Neuronal stem cell (in vitro differentiated cells): ENCODE results near the gene MTREX.
A peak's percentile ranks its signal among the peaks of the same experiment; 100 is the strongest.

Experiments used
- DNase-seq: peaks from one replicate; pipeline ENCODE4 v3.0.0-alpha.2; 2013; ENCODE audit warnings: low spot score
- H2AFZ ChIP-seq: one replicate; pipeline ENCODE4 v1.6.1; 2013; ENCODE audit warnings: mild to moderate bottlenecking, low read length, inconsistent platforms
- H2AK5ac ChIP-seq: 2 replicates; pipeline ENCODE4 v1.6.1; 2013; ENCODE audit warnings: low read depth, mild to moderate bottlenecking, inconsistent platforms, low read length, moderate library complexity, mixed read lengths
- H2BK120ac ChIP-seq: 2 replicates; pipeline ENCODE4 v1.6.1; 2013; ENCODE audit warnings: low read depth, mild to moderate bottlenecking, inconsistent platforms, low read length, moderate library complexity, mixed read lengths
- H2BK12ac ChIP-seq: one replicate; pipeline ENCODE4 v1.6.1; 2013; ENCODE audit warnings: low read length, inconsistent platforms
- H2BK15ac ChIP-seq: 2 replicates; pipeline ENCODE4 v1.6.1; 2013; ENCODE audit warnings: mild to moderate bottlenecking, low read length, inconsistent platforms, mixed read lengths
- H2BK5ac ChIP-seq: one replicate; pipeline ENCODE4 v1.6.1; 2013; ENCODE audit warnings: inconsistent platforms, mild to moderate bottlenecking, low read length, moderate library complexity
- H3K14ac ChIP-seq: one replicate; pipeline ENCODE4 v1.6.1; 2013; ENCODE audit warnings: low read length, inconsistent platforms
- H3K18ac ChIP-seq: 2 replicates; pipeline ENCODE4 v1.6.1; 2013; ENCODE audit warnings: low read length, inconsistent platforms
- H3K23ac ChIP-seq: 2 replicates; pipeline ENCODE4 v1.6.1; 2013; ENCODE audit warnings: low read depth, mild to moderate bottlenecking, mixed read lengths, low read length, inconsistent platforms; ENCODE audit not compliant: poor library complexity
- H3K27ac ChIP-seq: replicated peaks from 3 replicates; pipeline ENCODE4 v1.5.1; 2013; ENCODE audit warnings: low read length, inconsistent platforms
- H3K27me3 ChIP-seq, 3 experiments: 2 replicates each; pipeline ENCODE4 v1.6.1; 2013; ENCODE audit warnings: low read length in 3 of 3, mild to moderate bottlenecking in 2 of 3, inconsistent platforms in 1 of 3, low read depth in 1 of 3, mixed read lengths in 1 of 3, moderate library complexity in 1 of 3; ENCODE audit not compliant: control insufficient read depth in 3 of 3, insufficient read depth in 3 of 3
- H3K36me3 ChIP-seq, 2 donors: replicated peaks in 1 of 2; 2 replicates each; pipeline ENCODE4 v1.6.1; 2013; ENCODE audit warnings: low read length in 2 of 2; ENCODE audit not compliant: control insufficient read depth in 2 of 2, insufficient read depth in 2 of 2
- H3K4ac ChIP-seq: 2 replicates; pipeline ENCODE4 v1.6.1; 2013; ENCODE audit warnings: inconsistent platforms, mild to moderate bottlenecking, low read length, moderate library complexity
- H3K4me1 ChIP-seq, 2 donors: 1 replicate in 1 of 2; 2 replicates in 1 of 2; pipeline ENCODE4 v1.6.1; 2013; ENCODE audit warnings: low read length in 2 of 2, low read depth in 1 of 2; ENCODE audit not compliant: control insufficient read depth in 2 of 2, insufficient read depth in 1 of 2
- H3K4me2 ChIP-seq: one replicate; pipeline ENCODE4 v1.6.1; 2013; ENCODE audit warnings: mild to moderate bottlenecking, low read length, inconsistent platforms; ENCODE audit not compliant: insufficient read depth, poor library complexity, severe bottlenecking
- H3K4me3 ChIP-seq, 2 donors: 2 replicates each; pipeline ENCODE4 v1.5.1; 2013; ENCODE audit warnings: low read length in 2 of 2, mild to moderate bottlenecking in 2 of 2, inconsistent platforms in 1 of 2, moderate library complexity in 1 of 2
- H3K79me1 ChIP-seq: one replicate; pipeline ENCODE4 v1.6.1; 2013; ENCODE audit warnings: low read depth, mild to moderate bottlenecking, inconsistent platforms, low read length, moderate library complexity
- H3K9ac ChIP-seq: one replicate; pipeline ENCODE4 v1.6.1; 2013; ENCODE audit warnings: mild to moderate bottlenecking, low read depth, low read length, inconsistent platforms; ENCODE audit not compliant: poor library complexity
- H3K9me3 ChIP-seq, 2 donors: replicated peaks in 1 of 2; 2 replicates each; pipeline versions ENCODE3 to v1.6.1; 2013; ENCODE audit warnings: low read length in 2 of 2, mild to moderate bottlenecking in 2 of 2, inconsistent platforms in 1 of 2, low read depth in 1 of 2, mixed read lengths in 1 of 2, moderate library complexity in 1 of 2; ENCODE audit not compliant: control insufficient read depth in 2 of 2, insufficient read depth in 1 of 2
- H4K8ac ChIP-seq: one replicate; pipeline ENCODE4 v1.6.1; 2013; ENCODE audit warnings: low read depth, mild to moderate bottlenecking, inconsistent platforms, low read length, moderate library complexity
- H4K91ac ChIP-seq: one replicate; pipeline ENCODE4 v1.6.1; 2013; ENCODE audit warnings: low read length, low read depth, mild to moderate bottlenecking, inconsistent platforms; ENCODE audit not compliant: poor library complexity
- WGBS, 2 donors: extraction: QIAGEN DNeasy Blood & Tissue Kit; methylation state at CpG; one replicate each; pipeline ENCODE4 v1.1.7; 2013; ENCODE audit warnings: missing lambda C conversion rate in 2 of 2, mixed read lengths in 1 of 2; ENCODE audit not compliant: insufficient read length in 2 of 2, insufficient replicate concordance in 1 of 2; ENCODE audit errors: extremely low coverage in 2 of 2; 5-methylcytosine and 5-hydroxymethylcytosine counted together

MTREX gene

GRCh38 chr5:55345327-55345726, 37.5 kb downstream of the MTREX start:
- Histone ChIP-seq H3K23ac (no peak overlapping the region), H3K4me1 (no peaks in the 10 kb centered on the region), H2BK5ac (no peak overlapping the region), H3K14ac (no peak overlapping the region), H3K4ac (no peak overlapping the region), H2AK5ac (no peak overlapping the region), H3K9ac (no peak overlapping the region), H2BK15ac (no peak overlapping the region), H3K4me3 (no peak overlapping the region), H2AFZ (no peak overlapping the region), H2BK12ac (no peak overlapping the region), H2BK120ac (no peak overlapping the region), H3K18ac (no peak overlapping the region), H3K27me3 (no peaks in the 10 kb centered on the region), H3K9me3 (peaks cover 4 to 14% of the 10 kb centered on the region in 2 donors), H3K36me3 (peaks cover 18 to 96% of the 10 kb centered on the region in 2 donors), H3K27ac (no peak overlapping the region), H3K79me1 (no peaks in the 10 kb centered on the region), H4K8ac (no peak overlapping the region), H4K91ac (no peak overlapping the region), H3K4me2 (no peak overlapping the region)
- no peak for DNase-seq
- no CpG with 5 or more reads among the region's 4 CpGs for WGBS, 2 donors

GRCh38 chr5:55347786-55348185, 40.0 kb downstream of the MTREX start:
- H3K9me3 ChIP-seq: peaks cover 4 to 14% of the 10 kb centered on the region in 2 donors
- H3K27me3 ChIP-seq: no peaks in the 10 kb centered on the region
- H2BK12ac ChIP-seq: no peak overlapping the region
- H3K36me3 ChIP-seq: peaks cover 16 to 99% of the 10 kb centered on the region in 2 donors
- H3K79me1 ChIP-seq: no peaks in the 10 kb centered on the region
- H3K4me1 ChIP-seq: no peaks in the 10 kb centered on the region
- no peak for DNase-seq
- H3K23ac ChIP-seq: no peak overlapping the region
- H3K4ac ChIP-seq: no peak overlapping the region
- H2BK15ac ChIP-seq: no peak overlapping the region
- no peak overlapping the region for H2AFZ ChIP-seq
- no peak overlapping the region for H3K27ac ChIP-seq
- no peak overlapping the region for H3K4me3 ChIP-seq
- WGBS, 2 donors: no CpG with 5 or more reads among the region's 3 CpGs
- no peak overlapping the region for H2AK5ac ChIP-seq
- H3K9ac ChIP-seq: no peak overlapping the region
- no peak overlapping the region for H4K8ac ChIP-seq
- no peak overlapping the region for H3K4me2 ChIP-seq
- no peak overlapping the region for H2BK120ac ChIP-seq
- H2BK5ac ChIP-seq: no peak overlapping the region
- H3K14ac ChIP-seq: no peak overlapping the region
- H3K18ac ChIP-seq: no peak overlapping the region
- no peak overlapping the region for H4K91ac ChIP-seq

GRCh38 chr5:55350754-55351153, 43.0 kb downstream of the MTREX start:
- H3K9me3 ChIP-seq: peaks cover under 1 to 9% of the 10 kb centered on the region in 2 donors
- no peak overlapping the region for H3K23ac ChIP-seq
- no peak overlapping the region for H4K8ac ChIP-seq
- no peak overlapping the region for H2AFZ ChIP-seq
- H2BK15ac ChIP-seq: no peak overlapping the region
- H2BK12ac ChIP-seq: no peak overlapping the region
- H3K4me3 ChIP-seq: no peak overlapping the region
- H3K18ac ChIP-seq: no peak overlapping the region
- H3K4me2 ChIP-seq: no peak overlapping the region
- H3K14ac ChIP-seq: no peak overlapping the region
- H3K4me1 ChIP-seq: no peaks in the 10 kb centered on the region
- H2BK5ac ChIP-seq: no peak overlapping the region
- DNase-seq: no peak
- H4K91ac ChIP-seq: no peak overlapping the region
- H3K9ac ChIP-seq: no peak overlapping the region
- peaks cover 28 to 100% of the 10 kb centered on the region in 2 donors for H3K36me3 ChIP-seq
- H3K27me3 ChIP-seq: no peaks in the 10 kb centered on the region
- no peak overlapping the region for H3K27ac ChIP-seq
- no peak overlapping the region for H3K4ac ChIP-seq
- H2AK5ac ChIP-seq: no peak overlapping the region
- H3K79me1 ChIP-seq: no peaks in the 10 kb centered on the region
- WGBS, 2 donors: no CpG with 5 or more reads among the region's 1 CpG
- H2BK120ac ChIP-seq: no peak overlapping the region

GRCh38 chr5:55356896-55357295, 49.1 kb downstream of the MTREX start:
- no peak overlapping the region for H3K18ac ChIP-seq
- DNase-seq: no peak
- no peak overlapping the region for H3K23ac ChIP-seq
- no CpG with 5 or more reads among the region's 4 CpGs for WGBS, 2 donors
- H2AFZ ChIP-seq: no peak overlapping the region
- H3K4me2 ChIP-seq: no peak overlapping the region
- H3K4ac ChIP-seq: no peak overlapping the region
- H3K4me1 ChIP-seq: no peaks in the 10 kb centered on the region
- no peak overlapping the region for H2AK5ac ChIP-seq
- no peak overlapping the region for H3K14ac ChIP-seq
- no peak overlapping the region for H2BK12ac ChIP-seq
- no peak overlapping the region for H2BK120ac ChIP-seq
- H4K8ac ChIP-seq: no peak overlapping the region
- no peak overlapping the region for H2BK15ac ChIP-seq
- H3K9ac ChIP-seq: peak overlapping the region; percentile 9
- no peak overlapping the region for H4K91ac ChIP-seq
- no peak overlapping the region for H3K4me3 ChIP-seq
- no peaks in the 10 kb centered on the region for H3K27me3 ChIP-seq
- no peak overlapping the region for H2BK5ac ChIP-seq
- H3K9me3 ChIP-seq: peaks cover 0 to 6% of the 10 kb centered on the region in 2 donors
- peaks cover 2% of the 10 kb centered on the region for H3K79me1 ChIP-seq
- peaks cover 30 to 97% of the 10 kb centered on the region in 2 donors for H3K36me3 ChIP-seq
- no peak overlapping the region for H3K27ac ChIP-seq
